HepG2 (cell line): ENCODE measurements around the gene EFNA4. TPM values are rescaled to one million over a fixed set of nuclear protein-coding genes. Genes with fewer than 3 reads are reported as not detected.

ENCODE experiments used
- DNMT3B ChIP-seq: conservative IDR thresholded peaks from 2 replicates; pipeline ENCODE4 v1.6.1; 2016; ENCODE audit warnings: missing biosample characterization, control low read depth
- FOXC1 ChIP-seq: sonication (generic); formaldehyde crosslinking; IDR thresholded peaks from 2 replicates; pipeline ENCODE4 v1.8.0; 2022; ENCODE audit warnings: mild to moderate bottlenecking, missing genetic modification reagents, borderline replicate concordance
- GTF3A ChIP-seq: sonication (generic); formaldehyde crosslinking; conservative IDR thresholded peaks from 2 replicates; pipeline ENCODE4 v1.4.0; 2020; ENCODE audit warnings: mild to moderate bottlenecking, missing genetic modification reagents
- HIVEP1 ChIP-seq: sonication (generic); formaldehyde crosslinking; IDR thresholded peaks from 2 replicates; pipeline ENCODE4 v1.4.0; 2020; ENCODE audit warnings: mild to moderate bottlenecking, missing genetic modification reagents
- MZF1 ChIP-seq: sonication (generic); formaldehyde crosslinking; IDR thresholded peaks from 2 replicates; pipeline ENCODE4 v1.8.1; 2023; ENCODE audit warnings: mild to moderate bottlenecking, missing genetic modification reagents, borderline replicate concordance
- ONECUT2 ChIP-seq: sonication (generic); formaldehyde crosslinking; IDR thresholded peaks from 2 replicates; pipeline ENCODE4 v1.4.0; 2020; ENCODE audit warnings: missing genetic modification reagents
- ZNF234 ChIP-seq: sonication (generic); formaldehyde crosslinking; conservative IDR thresholded peaks from 2 replicates; pipeline ENCODE4 v1.5.1; 2020; ENCODE audit warnings: mild to moderate bottlenecking, missing genetic modification reagents
- ZNF251 ChIP-seq: sonication (generic); formaldehyde crosslinking; IDR thresholded peaks from 2 replicates; pipeline ENCODE4 v1.9.0; 2021; ENCODE audit warnings: mild to moderate bottlenecking, missing genetic modification reagents
- ZNF672 ChIP-seq: sonication (generic); formaldehyde crosslinking; IDR thresholded peaks from 2 replicates; pipeline ENCODE4 v1.8.1; 2022; ENCODE audit warnings: missing genetic modification reagents
- polyA plus RNA-seq, 8 experiments: library from polyadenylated mRNA; depleted of rRNA in 3 of 8; stranded (reverse) in 7 of 8; unstranded in 1 of 8; fragments of >200 nt; fragmentation: Illumina TruSeq in 4 of 8; extraction: Trizol in 4 of 8; gene quantifications; 2 replicates each; pipeline versions ENCODE4 v1.2.1 to v1.2.3, GENCODE V29; 2011 to 2016; ENCODE audit warnings: low read depth in 4 of 8, missing spikeins in 1 of 8, mixed read lengths in 1 of 8; ENCODE audit not compliant: insufficient read depth in 1 of 8
- total RNA-seq, 5 experiments: library from RNA; depleted of rRNA; stranded (reverse); fragments of >200 nt; fragmentation: Illumina TruSeq; extraction: Trizol; gene quantifications; 2 replicates each; pipeline ENCODE4 v1.2.3, GENCODE V29; 2016; ENCODE audit warnings: low read depth in 1 of 5
- TF ChIP-seq, protein P1 (sequence below): sonication (generic); formaldehyde crosslinking; IDR thresholded peaks from 2 replicates; pipeline ENCODE4 v1.4.0; 2020; ENCODE audit warnings: missing genetic modification reagents, borderline replicate concordance
- TF ChIP-seq, protein P2 (sequence below): sonication (generic); formaldehyde crosslinking; IDR thresholded peaks from 2 replicates; pipeline ENCODE4 v1.4.0; 2020; ENCODE audit warnings: missing genetic modification reagents, borderline replicate concordance
- TF ChIP-seq, protein P3 (sequence below): sonication (generic); formaldehyde crosslinking; IDR thresholded peaks from 2 replicates; pipeline ENCODE4 v1.4.0; 2020; ENCODE audit warnings: missing genetic modification reagents
- TF ChIP-seq, protein P4 (sequence below): sonication (generic); formaldehyde crosslinking; IDR thresholded peaks from 2 replicates; pipeline ENCODE4 v1.4.0; 2020; ENCODE audit warnings: missing genetic modification reagents
- TF ChIP-seq, protein P5 (sequence below), 2 experiments: sonication (generic) in 1 of 2; formaldehyde crosslinking in 1 of 2; IDR thresholded peaks; 2 replicates each; pipeline versions ENCODE4 v1.6.1 to v1.9.0; 2014 to 2022; ENCODE audit warnings: antibody characterized with exemption in 1 of 2, borderline replicate concordance in 1 of 2, inconsistent platforms in 1 of 2, low read depth in 1 of 2, missing genetic modification reagents in 1 of 2

EFNA4 gene
- total and polyA plus RNA-seq, 2 of the 13 experiments (the other 11 are each of a cell fraction or from before 2014, with no cell fraction given) = 12.0 to 17.2 TPM

DNA sequence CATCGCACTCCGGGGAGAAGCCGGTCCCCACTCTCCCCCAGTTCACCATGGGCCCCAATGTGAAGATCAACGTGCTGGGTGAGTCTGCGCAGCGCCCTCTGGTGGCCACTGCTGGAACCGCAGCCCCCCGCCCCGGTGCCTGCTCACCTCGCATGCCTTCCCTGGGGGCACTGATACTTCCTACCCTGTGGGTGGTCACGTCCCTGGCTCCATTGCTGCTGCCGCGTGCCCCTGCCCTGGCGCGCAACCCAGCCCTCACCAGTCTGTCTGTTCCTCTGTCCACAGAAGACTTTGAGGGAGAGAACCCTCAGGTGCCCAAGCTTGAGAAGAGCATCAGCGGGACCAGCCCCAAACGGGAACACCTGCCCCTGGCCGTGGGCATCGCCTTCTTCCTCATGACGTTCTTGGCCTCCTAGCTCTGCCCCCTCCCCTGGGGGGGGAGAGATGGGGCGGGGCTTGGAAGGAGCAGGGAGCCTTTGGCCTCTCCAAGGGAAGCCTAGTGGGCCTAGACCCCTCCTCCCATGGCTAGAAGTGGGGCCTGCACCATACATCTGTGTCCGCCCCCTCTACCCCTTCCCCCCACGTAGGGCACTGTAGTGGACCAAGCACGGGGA lies 22.7 kb downstream of the EFNA4 start (continued):
- TF ChIP-seq, protein P1, sequence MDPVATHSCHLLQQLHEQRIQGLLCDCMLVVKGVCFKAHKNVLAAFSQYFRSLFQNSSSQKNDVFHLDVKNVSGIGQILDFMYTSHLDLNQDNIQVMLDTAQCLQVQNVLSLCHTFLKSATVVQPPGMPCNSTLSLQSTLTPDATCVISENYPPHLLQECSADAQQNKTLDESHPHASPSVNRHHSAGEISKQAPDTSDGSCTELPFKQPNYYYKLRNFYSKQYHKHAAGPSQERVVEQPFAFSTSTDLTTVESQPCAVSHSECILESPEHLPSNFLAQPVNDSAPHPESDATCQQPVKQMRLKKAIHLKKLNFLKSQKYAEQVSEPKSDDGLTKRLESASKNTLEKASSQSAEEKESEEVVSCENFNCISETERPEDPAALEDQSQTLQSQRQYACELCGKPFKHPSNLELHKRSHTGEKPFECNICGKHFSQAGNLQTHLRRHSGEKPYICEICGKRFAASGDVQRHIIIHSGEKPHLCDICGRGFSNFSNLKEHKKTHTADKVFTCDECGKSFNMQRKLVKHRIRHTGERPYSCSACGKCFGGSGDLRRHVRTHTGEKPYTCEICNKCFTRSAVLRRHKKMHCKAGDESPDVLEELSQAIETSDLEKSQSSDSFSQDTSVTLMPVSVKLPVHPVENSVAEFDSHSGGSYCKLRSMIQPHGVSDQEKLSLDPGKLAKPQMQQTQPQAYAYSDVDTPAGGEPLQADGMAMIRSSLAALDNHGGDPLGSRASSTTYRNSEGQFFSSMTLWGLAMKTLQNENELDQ (CRISPR knock-in tag) = no peak
- TF ChIP-seq ONECUT2 (CRISPR knock-in tag) (no peak), HIVEP1 (CRISPR knock-in tag) (no peak), ZNF234 (no peak), ZNF251 (CRISPR knock-in tag) (no peak), DNMT3B (no peak), FOXC1 (CRISPR knock-in tag) (no peak), GTF3A (CRISPR knock-in tag) (no peak), MZF1 (CRISPR knock-in tag) (no peak), ZNF672 (CRISPR knock-in tag) (0 out of 2 replicates have a peak, but pooled peaks have one; percentile 40)
- TF ChIP-seq, protein P2, sequence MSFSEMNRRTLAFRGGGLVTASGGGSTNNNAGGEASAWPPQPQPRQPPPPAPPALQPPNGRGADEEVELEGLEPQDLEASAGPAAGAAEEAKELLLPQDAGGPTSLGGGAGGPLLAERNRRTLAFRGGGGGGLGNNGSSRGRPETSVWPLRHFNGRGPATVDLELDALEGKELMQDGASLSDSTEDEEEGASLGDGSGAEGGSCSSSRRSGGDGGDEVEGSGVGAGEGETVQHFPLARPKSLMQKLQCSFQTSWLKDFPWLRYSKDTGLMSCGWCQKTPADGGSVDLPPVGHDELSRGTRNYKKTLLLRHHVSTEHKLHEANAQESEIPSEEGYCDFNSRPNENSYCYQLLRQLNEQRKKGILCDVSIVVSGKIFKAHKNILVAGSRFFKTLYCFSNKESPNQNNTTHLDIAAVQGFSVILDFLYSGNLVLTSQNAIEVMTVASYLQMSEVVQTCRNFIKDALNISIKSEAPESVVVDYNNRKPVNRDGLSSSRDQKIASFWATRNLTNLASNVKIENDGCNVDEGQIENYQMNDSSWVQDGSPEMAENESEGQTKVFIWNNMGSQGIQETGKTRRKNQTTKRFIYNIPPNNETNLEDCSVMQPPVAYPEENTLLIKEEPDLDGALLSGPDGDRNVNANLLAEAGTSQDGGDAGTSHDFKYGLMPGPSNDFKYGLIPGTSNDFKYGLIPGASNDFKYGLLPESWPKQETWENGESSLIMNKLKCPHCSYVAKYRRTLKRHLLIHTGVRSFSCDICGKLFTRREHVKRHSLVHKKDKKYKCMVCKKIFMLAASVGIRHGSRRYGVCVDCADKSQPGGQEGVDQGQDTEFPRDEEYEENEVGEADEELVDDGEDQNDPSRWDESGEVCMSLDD (CRISPR knock-in tag) = peak; percentile 69; the same call in 1 of the 2 replicates
- TF ChIP-seq, protein P3, sequence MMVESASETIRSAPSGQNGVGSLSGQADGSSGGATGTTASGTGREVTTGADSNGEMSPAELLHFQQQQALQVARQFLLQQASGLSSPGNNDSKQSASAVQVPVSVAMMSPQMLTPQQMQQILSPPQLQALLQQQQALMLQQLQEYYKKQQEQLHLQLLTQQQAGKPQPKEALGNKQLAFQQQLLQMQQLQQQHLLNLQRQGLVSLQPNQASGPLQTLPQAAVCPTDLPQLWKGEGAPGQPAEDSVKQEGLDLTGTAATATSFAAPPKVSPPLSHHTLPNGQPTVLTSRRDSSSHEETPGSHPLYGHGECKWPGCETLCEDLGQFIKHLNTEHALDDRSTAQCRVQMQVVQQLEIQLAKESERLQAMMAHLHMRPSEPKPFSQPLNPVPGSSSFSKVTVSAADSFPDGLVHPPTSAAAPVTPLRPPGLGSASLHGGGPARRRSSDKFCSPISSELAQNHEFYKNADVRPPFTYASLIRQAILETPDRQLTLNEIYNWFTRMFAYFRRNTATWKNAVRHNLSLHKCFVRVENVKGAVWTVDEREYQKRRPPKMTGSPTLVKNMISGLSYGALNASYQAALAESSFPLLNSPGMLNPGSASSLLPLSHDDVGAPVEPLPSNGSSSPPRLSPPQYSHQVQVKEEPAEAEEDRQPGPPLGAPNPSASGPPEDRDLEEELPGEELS (CRISPR knock-in tag) = no peak
- TF ChIP-seq, protein P4, sequence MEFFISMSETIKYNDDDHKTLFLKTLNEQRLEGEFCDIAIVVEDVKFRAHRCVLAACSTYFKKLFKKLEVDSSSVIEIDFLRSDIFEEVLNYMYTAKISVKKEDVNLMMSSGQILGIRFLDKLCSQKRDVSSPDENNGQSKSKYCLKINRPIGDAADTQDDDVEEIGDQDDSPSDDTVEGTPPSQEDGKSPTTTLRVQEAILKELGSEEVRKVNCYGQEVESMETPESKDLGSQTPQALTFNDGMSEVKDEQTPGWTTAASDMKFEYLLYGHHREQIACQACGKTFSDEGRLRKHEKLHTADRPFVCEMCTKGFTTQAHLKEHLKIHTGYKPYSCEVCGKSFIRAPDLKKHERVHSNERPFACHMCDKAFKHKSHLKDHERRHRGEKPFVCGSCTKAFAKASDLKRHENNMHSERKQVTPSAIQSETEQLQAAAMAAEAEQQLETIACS (CRISPR knock-in tag) = no peak
- TF ChIP-seq, protein P5, sequence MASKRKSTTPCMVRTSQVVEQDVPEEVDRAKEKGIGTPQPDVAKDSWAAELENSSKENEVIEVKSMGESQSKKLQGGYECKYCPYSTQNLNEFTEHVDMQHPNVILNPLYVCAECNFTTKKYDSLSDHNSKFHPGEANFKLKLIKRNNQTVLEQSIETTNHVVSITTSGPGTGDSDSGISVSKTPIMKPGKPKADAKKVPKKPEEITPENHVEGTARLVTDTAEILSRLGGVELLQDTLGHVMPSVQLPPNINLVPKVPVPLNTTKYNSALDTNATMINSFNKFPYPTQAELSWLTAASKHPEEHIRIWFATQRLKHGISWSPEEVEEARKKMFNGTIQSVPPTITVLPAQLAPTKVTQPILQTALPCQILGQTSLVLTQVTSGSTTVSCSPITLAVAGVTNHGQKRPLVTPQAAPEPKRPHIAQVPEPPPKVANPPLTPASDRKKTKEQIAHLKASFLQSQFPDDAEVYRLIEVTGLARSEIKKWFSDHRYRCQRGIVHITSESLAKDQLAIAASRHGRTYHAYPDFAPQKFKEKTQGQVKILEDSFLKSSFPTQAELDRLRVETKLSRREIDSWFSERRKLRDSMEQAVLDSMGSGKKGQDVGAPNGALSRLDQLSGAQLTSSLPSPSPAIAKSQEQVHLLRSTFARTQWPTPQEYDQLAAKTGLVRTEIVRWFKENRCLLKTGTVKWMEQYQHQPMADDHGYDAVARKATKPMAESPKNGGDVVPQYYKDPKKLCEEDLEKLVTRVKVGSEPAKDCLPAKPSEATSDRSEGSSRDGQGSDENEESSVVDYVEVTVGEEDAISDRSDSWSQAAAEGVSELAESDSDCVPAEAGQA (IDR thresholded peaks at IDR 0.05; ENCODE audit: low read depth) = no peak
- TF ChIP-seq, protein P5 (CRISPR knock-in tag; IDR thresholded peaks at IDR 0.05; ENCODE audit: borderline replicate concordance) = no peak
